OCI-LY7 (cell line): ENCODE data around the gene SHISAL1.

Experiments used
- EZH2phosphoT487 ChIP-seq: fragments of 200-600 bp; sonication (generic); IDR thresholded peaks from 2 replicates; pipeline ENCODE4 v1.6.1; 2018; ENCODE audit warnings: low read depth, borderline replicate concordance, mild to moderate bottlenecking, mixed run types, antibody characterized with exemption, low read length, moderate library complexity, mixed read lengths
- TF ChIP-seq, protein P1 (sequence below): fragments of 200-600 bp; sonication (generic); conservative IDR thresholded peaks from 2 replicates; pipeline ENCODE4 v1.5.1; 2014; ENCODE audit warnings: mild to moderate bottlenecking, antibody characterized with exemption, low read length, moderate library complexity, mixed read lengths

DNA sequence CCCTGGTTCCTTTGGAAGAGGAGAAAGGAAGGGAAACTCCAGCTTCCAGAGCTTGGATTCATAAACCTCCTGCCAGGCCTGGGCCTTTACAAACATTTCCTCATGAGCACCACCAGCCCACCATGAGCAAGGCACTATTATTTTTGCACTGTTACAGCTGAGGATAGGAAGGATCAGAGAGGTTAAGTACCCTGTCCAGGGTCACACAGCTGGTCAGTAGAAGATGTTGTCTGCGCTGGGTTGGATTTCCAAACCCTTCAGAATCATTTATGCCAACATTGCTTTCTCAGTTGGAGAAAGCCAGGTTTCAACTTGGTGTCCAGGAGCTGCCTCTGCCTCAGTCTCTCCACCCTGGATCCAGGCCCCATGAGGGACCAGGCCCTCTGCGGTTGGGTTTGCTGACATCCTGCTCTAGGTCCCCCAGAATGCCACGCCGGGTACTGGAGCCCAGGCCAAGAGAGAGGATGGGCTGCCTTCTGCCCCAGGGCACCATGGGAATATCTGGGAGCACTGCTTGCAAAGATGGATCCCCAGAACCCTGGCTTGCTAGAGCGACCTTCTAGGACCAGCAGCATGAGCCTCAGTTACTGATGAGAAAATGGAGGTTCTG is 29.7 kb upstream of the SHISAL1 start:
- TF ChIP-seq, protein P1, sequence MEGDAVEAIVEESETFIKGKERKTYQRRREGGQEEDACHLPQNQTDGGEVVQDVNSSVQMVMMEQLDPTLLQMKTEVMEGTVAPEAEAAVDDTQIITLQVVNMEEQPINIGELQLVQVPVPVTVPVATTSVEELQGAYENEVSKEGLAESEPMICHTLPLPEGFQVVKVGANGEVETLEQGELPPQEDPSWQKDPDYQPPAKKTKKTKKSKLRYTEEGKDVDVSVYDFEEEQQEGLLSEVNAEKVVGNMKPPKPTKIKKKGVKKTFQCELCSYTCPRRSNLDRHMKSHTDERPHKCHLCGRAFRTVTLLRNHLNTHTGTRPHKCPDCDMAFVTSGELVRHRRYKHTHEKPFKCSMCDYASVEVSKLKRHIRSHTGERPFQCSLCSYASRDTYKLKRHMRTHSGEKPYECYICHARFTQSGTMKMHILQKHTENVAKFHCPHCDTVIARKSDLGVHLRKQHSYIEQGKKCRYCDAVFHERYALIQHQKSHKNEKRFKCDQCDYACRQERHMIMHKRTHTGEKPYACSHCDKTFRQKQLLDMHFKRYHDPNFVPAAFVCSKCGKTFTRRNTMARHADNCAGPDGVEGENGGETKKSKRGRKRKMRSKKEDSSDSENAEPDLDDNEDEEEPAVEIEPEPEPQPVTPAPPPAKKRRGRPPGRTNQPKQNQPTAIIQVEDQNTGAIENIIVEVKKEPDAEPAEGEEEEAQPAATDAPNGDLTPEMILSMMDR = no peak
- TF ChIP-seq EZH2phosphoT487 = no peak
